Measurements from ENCODE around the gene PTPRN2.

PTPRN2 gene

DNA sequence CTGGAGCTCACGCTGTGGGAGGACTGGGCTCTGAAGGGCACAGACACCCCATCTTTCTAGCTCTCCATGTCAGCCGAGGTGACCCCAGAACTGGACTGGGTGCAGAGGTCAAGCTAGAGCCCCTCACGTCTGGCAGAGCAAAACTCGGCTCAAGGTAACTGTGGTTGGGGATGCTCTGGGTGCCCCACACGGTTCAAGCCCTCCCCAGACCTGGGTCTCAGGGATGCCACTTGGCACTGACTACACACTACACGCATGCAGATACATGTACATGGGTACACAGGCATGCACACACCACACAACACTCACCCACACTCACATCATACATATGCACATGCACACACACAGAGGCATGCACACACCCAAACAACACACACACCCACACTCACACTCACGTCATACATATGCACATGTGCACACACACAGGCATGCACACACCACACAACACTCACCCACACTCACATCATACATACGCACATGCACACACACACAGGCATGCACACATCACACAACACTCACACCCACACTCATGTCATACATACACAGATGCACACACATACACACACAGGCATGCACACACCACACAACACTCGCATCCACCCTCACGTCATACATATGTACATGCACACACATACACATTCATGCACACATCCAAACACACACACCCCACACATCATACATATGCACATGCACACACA lies 1031.5 kb downstream of the PTPRN2 start:
- DNase-seq: no peak

DNA sequence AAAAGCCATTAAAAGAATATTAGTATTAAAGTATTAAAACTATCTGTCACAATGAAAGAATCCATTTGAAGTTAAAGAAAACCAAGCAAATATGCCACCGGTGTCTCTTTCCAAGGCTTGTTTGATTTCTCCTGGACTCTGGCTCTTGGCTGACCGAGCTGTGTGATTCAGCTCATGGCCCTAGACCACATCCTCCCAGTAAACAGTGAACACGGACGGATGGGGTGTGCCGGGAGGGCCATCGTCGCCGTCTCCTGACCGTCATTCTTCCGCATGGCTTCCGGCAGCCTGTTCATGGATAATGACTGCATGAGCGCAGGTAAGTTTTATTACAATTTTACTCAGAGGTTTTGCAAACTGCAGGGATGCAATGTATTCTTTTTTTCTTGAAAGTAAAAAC lies 1032.3 kb downstream of the PTPRN2 start:
- DNase-seq: no peak

DNA sequence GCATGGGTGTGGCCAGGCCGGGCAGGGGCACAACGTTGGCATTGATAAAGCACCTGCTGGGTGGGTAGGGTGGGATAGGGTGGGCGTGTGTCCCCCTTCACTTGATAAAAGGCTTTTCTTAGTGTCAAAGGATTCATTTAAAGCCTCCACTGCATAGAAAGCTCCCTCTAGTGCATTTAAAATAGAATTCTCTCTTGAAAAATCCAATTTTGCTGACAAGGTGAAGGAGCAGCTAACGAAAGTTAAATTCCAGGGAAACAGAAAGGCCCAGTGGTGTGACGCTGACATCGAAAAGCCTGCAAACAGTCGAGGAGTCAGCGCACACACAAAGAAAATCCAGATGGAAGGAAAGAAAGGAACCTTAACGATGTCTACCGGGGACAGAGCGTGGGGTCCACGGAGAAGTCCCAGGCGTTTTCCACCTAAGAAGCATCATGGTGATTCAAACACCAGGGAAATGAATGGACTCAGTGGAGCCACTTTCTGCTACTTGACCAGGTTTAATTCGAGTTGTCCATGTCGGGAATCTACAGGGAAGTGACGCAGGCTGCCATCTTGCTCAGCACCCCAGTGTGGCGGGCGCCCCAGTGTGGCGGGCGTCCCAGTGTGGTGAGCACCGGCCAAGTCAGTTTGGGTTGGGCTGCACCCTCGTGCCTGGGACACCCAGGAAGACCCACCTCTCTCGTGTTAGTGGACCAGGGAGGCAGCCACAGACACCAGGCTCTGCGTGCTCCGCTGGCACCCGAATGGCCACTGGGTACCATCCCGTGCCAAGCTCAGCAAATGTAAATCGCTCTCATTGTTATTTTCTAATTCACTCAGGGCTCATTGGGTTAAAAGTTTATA lies 1033.0 kb downstream of the PTPRN2 start:
- no peak for DNase-seq

GRCh38 chr7:157553256-157553655 lies 1034.4 kb downstream of the PTPRN2 start:
- DNase-seq: no peak

- DNase-seq: no peak
These were observed 1035.2 kb downstream of the PTPRN2 start for GRCh38 chr7:157552295-157552993.

GRCh38 chr7:157551325-157552070 lies 1036.1 kb downstream of the PTPRN2 start:
- no peak for DNase-seq

GRCh38 chr7:157550300-157551275 lies 1037.0 kb downstream of the PTPRN2 start:
- no peak for DNase-seq

- DNase-seq: no peak
These were observed 1037.9 kb downstream of the PTPRN2 start for GRCh38 chr7:157549612-157550299.

DNA sequence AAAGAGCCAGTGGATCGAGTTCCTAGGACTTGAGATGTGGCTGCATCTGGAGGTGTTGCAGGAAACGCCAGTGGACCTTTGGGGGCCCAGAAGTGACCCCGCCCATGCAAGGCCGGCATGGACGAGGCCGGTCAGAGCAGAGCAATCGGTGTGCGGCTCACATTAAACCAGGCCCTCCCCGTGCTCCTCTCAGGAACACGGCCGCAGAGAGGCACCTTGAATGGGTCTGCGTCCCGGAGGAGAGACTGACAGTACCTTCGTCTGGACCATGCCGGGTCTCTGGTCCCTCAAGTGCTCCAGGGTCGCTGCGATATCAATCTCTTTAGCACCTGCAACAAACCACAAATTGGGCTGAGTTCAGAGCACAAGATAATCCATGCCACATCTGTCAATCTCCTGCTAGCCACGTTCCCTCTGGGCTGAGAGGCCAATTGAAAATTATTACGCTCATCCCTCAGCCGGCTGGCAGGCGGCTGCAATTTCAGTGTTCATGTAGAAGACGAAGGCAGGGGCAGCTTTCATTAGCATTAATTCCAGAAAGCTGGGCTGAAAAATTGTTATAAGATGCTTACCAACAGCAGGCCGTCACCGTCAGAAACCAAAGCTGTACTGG lies 1038.8 kb downstream of the PTPRN2 start:
- DNase-seq: no peak

GRCh38 chr7:157547611-157548010 lies 1040.0 kb downstream of the PTPRN2 start:
- no peak for DNase-seq

DNA sequence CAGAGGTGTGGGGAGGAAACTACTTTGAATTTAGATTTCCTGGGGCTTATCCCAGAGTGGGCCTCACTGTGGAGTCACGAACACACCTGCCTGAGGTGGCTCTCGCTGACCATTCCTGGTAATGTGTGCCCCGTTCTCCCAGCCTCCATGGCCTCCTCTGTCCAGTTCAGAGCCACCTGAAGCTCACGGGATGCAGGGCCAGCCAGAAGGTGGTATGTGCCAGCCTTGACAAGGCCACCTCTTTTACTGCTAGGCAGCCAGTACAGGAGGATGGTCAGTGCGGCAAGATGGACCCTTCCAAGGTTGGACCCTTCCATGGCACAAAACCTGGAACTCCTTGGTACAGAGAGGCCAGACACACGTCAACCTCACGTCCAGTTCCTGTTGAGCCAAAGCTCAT lies 1040.5 kb downstream of the PTPRN2 start:
- DNase-seq: no peak

- DNase-seq: no peak
These were observed 1042.0 kb downstream of the PTPRN2 start for GRCh38 chr7:157545681-157546060.

GRCh38 chr7:157544980-157545680 lies 1042.5 kb downstream of the PTPRN2 start:
- DNase-seq: no peak

DNA sequence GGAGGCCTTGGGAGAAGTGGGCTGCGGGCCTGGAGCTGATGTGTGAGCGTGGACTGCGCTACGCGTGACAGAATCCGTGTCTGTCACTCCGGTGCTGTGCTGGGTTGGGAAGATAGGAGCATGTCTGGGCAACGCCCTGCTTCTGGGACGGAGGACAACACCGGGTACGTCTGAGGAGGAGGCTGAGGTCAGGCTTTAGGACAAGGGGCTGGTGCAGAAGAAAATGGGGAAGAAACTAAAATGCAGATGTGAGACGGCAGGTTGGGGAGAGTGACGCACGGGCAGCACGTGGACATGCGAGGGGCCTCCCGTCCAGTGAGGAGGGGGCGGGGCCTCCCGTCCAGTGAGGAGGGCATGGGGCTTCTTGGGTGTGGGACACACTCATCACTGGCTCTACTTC lies 1043.4 kb downstream of the PTPRN2 start:
- DNase-seq: no peak

DNA sequence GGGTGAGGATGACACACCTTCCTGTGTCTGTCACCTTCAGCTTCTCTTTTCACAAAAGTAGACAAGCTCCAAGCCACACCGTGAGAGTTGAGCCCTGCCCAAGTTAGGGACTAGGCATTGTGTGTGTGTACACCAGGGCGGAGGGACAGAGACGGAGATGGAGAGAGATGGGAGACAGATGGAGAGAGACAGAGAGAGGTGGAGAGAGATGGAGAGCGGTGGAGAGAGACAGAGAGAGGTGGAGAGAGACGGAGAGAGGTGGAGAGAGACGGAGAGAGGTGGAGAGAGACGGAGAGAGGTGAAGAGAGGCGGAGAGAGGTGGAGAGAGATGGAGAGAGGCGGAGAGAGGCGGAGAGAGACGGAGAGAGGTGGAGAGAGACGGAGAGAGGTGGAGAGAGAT lies 1043.8 kb downstream of the PTPRN2 start:
- no peak for DNase-seq

DNA sequence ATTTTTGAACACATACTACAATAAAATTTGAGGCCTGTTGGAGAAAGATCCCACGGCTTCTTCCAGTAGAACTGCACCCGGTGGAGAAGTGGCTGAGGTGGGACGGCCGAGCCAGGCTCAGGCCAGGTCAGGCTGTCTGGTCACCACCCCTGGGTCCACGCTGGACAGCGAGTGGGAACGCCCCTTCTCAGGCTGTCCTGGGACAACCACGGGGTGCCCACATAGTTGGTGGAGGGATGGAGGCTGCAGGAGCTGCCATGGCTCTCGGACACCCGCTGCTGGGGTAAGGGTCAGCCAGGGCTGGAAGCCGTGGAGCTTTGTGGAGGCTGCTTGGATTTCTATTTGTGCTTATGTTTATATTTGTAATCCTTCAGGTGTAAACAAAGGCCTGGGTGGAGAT lies 1044.3 kb downstream of the PTPRN2 start:
- no peak for DNase-seq

DNA sequence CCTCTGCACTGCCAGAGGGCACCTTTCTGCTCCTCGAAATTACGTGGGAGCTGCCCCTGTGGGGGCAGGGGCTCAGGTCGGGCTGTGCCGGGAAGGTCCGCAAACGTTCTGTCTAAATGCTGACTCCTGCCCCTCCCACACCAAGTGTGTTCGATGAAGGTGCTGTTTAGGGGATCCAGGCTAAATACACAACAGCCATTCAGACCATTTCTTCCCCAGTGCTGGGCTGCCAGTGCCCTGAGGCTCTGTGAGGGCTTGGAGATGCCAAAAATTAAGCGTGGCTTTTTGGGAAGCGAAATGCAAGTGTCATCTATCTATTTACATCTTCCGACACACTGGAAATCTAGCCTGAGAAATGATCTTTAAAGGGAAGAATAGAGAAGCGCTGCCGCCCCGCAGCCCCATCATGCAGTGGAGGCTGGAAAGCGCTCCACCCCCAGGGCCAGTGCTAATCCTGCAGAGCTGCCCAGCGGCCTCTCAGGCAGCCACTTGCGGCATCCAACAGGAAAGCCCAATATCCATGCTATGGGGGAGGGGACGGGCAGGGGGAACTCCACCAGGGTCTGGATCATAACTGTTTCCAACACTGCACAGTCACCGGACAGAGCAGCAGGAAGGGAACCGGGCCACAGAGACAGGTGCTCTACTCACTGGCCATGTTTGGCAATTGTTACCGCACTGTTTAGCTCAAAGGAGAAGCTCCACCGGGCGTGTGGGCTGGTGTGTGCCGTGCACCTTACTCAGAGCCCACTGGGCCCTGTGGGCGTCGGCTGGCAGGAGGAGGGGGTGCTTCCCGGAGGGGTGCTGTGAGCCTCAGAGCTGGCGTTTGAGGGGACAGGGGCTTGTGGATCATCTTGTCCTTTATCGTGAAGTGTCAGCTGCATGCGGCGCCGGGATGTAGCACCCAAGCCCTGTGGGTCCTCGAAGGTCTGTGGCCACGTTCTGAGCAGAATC lies 1045.3 kb downstream of the PTPRN2 start:
- no peak for DNase-seq

GRCh38 chr7:157541295-157542067 lies 1046.1 kb downstream of the PTPRN2 start:
- no peak for DNase-seq

Data from SIG-M5 (cell line).